Heart right ventricle (tissue), 16 donors: Measurements from ENCODE around the gene MYOF. TPM values are rescaled to one million over a fixed set of nuclear protein-coding genes. Genes with fewer than 3 reads are reported as not detected.
"Not testable (repeated sequence)": the region's sequence is repeated elsewhere in the genome, so short reads cannot be mapped to it uniquely, and the experiment has no call there.

Experiments
- ATAC-seq, 8 donors: fragments of 200-7000 bp; cut with Tn5 transposase; one replicate each; pipeline ENCODE4 v1.9.1; 2020; ENCODE audit warnings: mild to moderate bottlenecking in 8 of 8, moderate library complexity in 8 of 8, moderate number of reproducible peaks in 1 of 8
- DNase-seq, 2 donors: peaks; one replicate each; pipeline ENCODE4 v3.0.0-alpha.2; 2020
- H3K27ac ChIP-seq, 10 donors: fragments of 200-600 bp; sonication (generic) in 2 of 10; one replicate each; pipeline versions ENCODE4 v1.5.0 to v1.8.0; 2020 to 2022; ENCODE audit warnings: mild to moderate bottlenecking in 3 of 10
- H3K27me3 ChIP-seq, 7 donors: fragments of 200-600 bp; one replicate each; pipeline ENCODE4 v1.8.0; 2021 to 2022; ENCODE audit warnings: mild to moderate bottlenecking in 2 of 7
- H3K36me3 ChIP-seq, 9 donors: fragments of 200-600 bp; sonication (generic) in 1 of 9; one replicate each; pipeline versions ENCODE4 v1.5.0 to v1.8.0; 2020 to 2022; ENCODE audit warnings: mild to moderate bottlenecking in 2 of 9
- H3K4me1 ChIP-seq, 9 donors: fragments of 200-600 bp; sonication (generic) in 1 of 9; one replicate each; pipeline versions ENCODE4 v1.5.0 to v1.8.0; 2020 to 2022; ENCODE audit warnings: mild to moderate bottlenecking in 4 of 9
- H3K4me3 ChIP-seq, 10 donors: fragments of 200-600 bp; sonication (generic) in 2 of 10; one replicate each; pipeline versions ENCODE4 v1.5.0 to v1.8.0; 2020 to 2022; ENCODE audit warnings: mild to moderate bottlenecking in 7 of 10, moderate library complexity in 2 of 10
- H3K9me3 ChIP-seq, 11 donors: fragments of 200-600 bp in 10 of 11; sonication (generic) in 2 of 11; one replicate each; pipeline versions ENCODE4 v1.5.0 to v1.8.0; 2013 to 2022; ENCODE audit warnings: mild to moderate bottlenecking in 2 of 11, control low read depth in 1 of 11, moderate library complexity in 1 of 11
- CTCF ChIP-seq, 9 donors: fragments of 200-600 bp; sonication (generic) in 2 of 9; IDR thresholded peaks; one replicate each; pipeline versions ENCODE4 v1.5.0 to v1.8.0; 2021 to 2022; ENCODE audit warnings: antibody characterized with exemption in 9 of 9, mild to moderate bottlenecking in 5 of 9, moderate library complexity in 1 of 9
- WGBS, 2 donors: extraction: QIAGEN DNeasy Blood & Tissue Kit; methylation state at CpG; one replicate each; pipeline ENCODE4 v1.1.7; 2013; ENCODE audit warnings: inconsistent platforms in 1 of 2; 5-methylcytosine and 5-hydroxymethylcytosine counted together
- intact Hi-C, 10 donors: fragments of 100-400 bp; cut with DNase I; formaldehyde crosslinking; loops; one replicate each; pipeline versions ENCODE4 v1.11.1 to v1.14.2; 2022
- polyA plus RNA-seq, 2 donors: library from polyadenylated mRNA; stranded (reverse); fragments of 200-250 nt; gene quantifications; one replicate each; pipeline ENCODE4 v1.2.3, GENCODE V29; 2013
- total RNA-seq, 10 donors: library from RNA; stranded (reverse); fragmentation: NEBNext Ultra II Directional in 3 of 10; extraction: Animal tissue kit (Norgen Biotek cat#: 25700) in 3 of 10; gene quantifications; one replicate each; pipeline versions ENCODE4 v1.2.1 to v1.2.4, GENCODE V29; 2021 to 2023
- donor health status: Arrhythmogenic right ventricular cardiomyopathy.
- donor health status: ischemic (EF 13 %, LVEDD 7.1; RV severe dilation, severe dysfunction).
- donor health status: healthy with polysubstance abuse.
- donor health status: DM: no; HTN: yes; CAD: no.
- donor health status: DM: no; HTN: no; CAD: no.
- donor health status: ischemic (EF 25% LVEDD 6.9; RV normal size, moderate dysfunction).
- donor health status: ischemic (EF 25% LVEDD 5.7; RV mildly dilated, moderate dysfunction).
- donor health status: healthy.
- donor health status: DM: yes; HTN: yes; CAD: no.
- donor health status: Ischemic cardiomyopathy.
- donor health status: ischemic (EF 35%, LVEDD 5.7; RV mildly dilated, moderate dysfunction).
- donor health status: nonischemic (EF 11% LVEDD 7.7; RV severe dilation, severe dysfunction).
- donor health status: DM: yes; HTN: yes; CAD: no.
- donor health status: PGD.
- donor health status: ischemic (EF 29% LVEDD 5.4; RV normal size, mild dysfunction).
- donor health status: nonischemic (EF 23%, LVEDD 6.1; RV moderate dilation, normal function).

MYOF gene
- total and polyA plus RNA-seq, 12 donors = 14.5 to 54.6 (median 36.3) TPM

- no peak for TF ChIP-seq CTCF (IDR thresholded peaks at IDR 0.05)
- Histone ChIP-seq H3K27me3 (no peaks in the 10 kb centered on the region), H3K27ac (no peak overlapping the region), H3K4me1 (peaks cover 0 to 23% (median 10%) of the 10 kb centered on the region in 9 donors), H3K4me3 (no peak overlapping the region), H3K36me3 (peaks cover 0 to 99% (median 16%) of the 10 kb centered on the region in 9 donors), H3K9me3 (no peaks in the 10 kb centered on the region)
- 75 to 91% methylated on average over 3 of the region's 3 CpGs for WGBS, 2 donors
- ATAC-seq (peak in 2 of 8 donors; percentile 6 to 22), DNase-seq (no peak)
- intact Hi-C loops = no loop called here
Measured at GRCh38 chr10:93367664-93368063, 114.5 kb downstream of the MYOF start.

- intact Hi-C loops = no loop called here
- H3K36me3 ChIP-seq = peaks cover 0 to 100% (median 24%) of the 10 kb centered on the region in 9 donors
- no peak overlapping the region for H3K4me3 ChIP-seq
- no peak for TF ChIP-seq CTCF (IDR thresholded peaks at IDR 0.05)
- ATAC-seq (no peak), DNase-seq (no peak)
- H3K27me3 ChIP-seq = no peaks in the 10 kb centered on the region
- H3K27ac ChIP-seq = peak overlapping the region in 1 of 10 donors; percentile 54
- H3K9me3 ChIP-seq = no peaks in the 10 kb centered on the region
- peaks cover 0 to 23% (median 9%) of the 10 kb centered on the region in 9 donors for H3K4me1 ChIP-seq
- 43 to 50% methylated on average over 1 of the region's 1 CpG for WGBS, 2 donors
Measured at GRCh38 chr10:93364966-93365365, 117.2 kb downstream of the MYOF start.

- Histone ChIP-seq H3K27me3 (no peaks in the 10 kb centered on the region), H3K9me3 (no peaks in the 10 kb centered on the region), H3K36me3 (peaks cover 0 to 100% (median 31%) of the 10 kb centered on the region in 9 donors), H3K4me3 (no peak overlapping the region), H3K27ac (peak overlapping the region in 1 of 10 donors; percentile 54), H3K4me1 (peaks cover 0 to 23% (median 0%) of the 10 kb centered on the region in 9 donors)
- no peak for TF ChIP-seq CTCF (IDR thresholded peaks at IDR 0.05)
- peak in 2 of 8 donors; percentile 47 to 62 for ATAC-seq
- DNase-seq = peak; percentile 17 to 36
- intact Hi-C loops = no loop called here
- WGBS, 2 donors = 76 to 77% methylated on average over 22 of the region's 22 CpGs
Measured at GRCh38 chr10:93363891-93364648, 118.1 kb downstream of the MYOF start.

GRCh38 chr10:93358398-93358797 is 123.7 kb downstream of the MYOF start:
- H3K36me3 ChIP-seq = peaks cover 0 to 99% (median 43%) of the 10 kb centered on the region in 9 donors
- intact Hi-C loops = loop anchor here in 5 of 10 donors (10.0 kb wide), 3 partner anchors 274 to 474 kb away; no protein-coding TSS in a partner anchor
- H3K27ac ChIP-seq = not testable (repeated sequence)

GRCh38 chr10:93357680-93358079 is 124.5 kb downstream of the MYOF start:
- DNase-seq (no peak), ATAC-seq (peak in 2 of 8 donors; percentile 46 to 50)
- H3K36me3 ChIP-seq = peaks cover 0 to 97% (median 45%) of the 10 kb centered on the region in 9 donors
- no peak overlapping the region for H3K27ac ChIP-seq
- H3K4me3 ChIP-seq = no peak overlapping the region
- H3K27me3 ChIP-seq = no peaks in the 10 kb centered on the region
- peaks cover 0 to 5% (median 0%) of the 10 kb centered on the region in 11 donors for H3K9me3 ChIP-seq
- no peaks in the 10 kb centered on the region for H3K4me1 ChIP-seq
- 16 to 17% methylated on average over 5 of the region's 5 CpGs for WGBS, 2 donors
- intact Hi-C loops = loop anchor here in 5 of 10 donors (10.0 kb wide), 3 partner anchors 273 to 473 kb away; no protein-coding TSS in a partner anchor
- peak in 8 of 9 donors; percentile 20 to 55 (median 48) for TF ChIP-seq CTCF (IDR thresholded peaks at IDR 0.05)

More at GRCh38 chr10:93358398-93358797, 123.7 kb downstream of the MYOF start:
- 94 to 98% methylated on average over 4 of the region's 4 CpGs for WGBS, 2 donors
- H3K27me3 ChIP-seq, H3K4me1 ChIP-seq, H3K4me3 ChIP-seq, DNase-seq, ATAC-seq, H3K9me3 ChIP-seq: not testable (repeated sequence)
